ENCODE data around the gene SAMD1. TPM values are rescaled to one million over a fixed set of nuclear protein-coding genes. Genes with fewer than 3 reads are reported as not detected.

The SAMD1 gene
- total and polyA plus RNA-seq, 2 of the 8 experiments (the other 6 are each of a cell fraction or from before 2014, with no cell fraction given), result 40.0 to 100 TPM

DNA sequence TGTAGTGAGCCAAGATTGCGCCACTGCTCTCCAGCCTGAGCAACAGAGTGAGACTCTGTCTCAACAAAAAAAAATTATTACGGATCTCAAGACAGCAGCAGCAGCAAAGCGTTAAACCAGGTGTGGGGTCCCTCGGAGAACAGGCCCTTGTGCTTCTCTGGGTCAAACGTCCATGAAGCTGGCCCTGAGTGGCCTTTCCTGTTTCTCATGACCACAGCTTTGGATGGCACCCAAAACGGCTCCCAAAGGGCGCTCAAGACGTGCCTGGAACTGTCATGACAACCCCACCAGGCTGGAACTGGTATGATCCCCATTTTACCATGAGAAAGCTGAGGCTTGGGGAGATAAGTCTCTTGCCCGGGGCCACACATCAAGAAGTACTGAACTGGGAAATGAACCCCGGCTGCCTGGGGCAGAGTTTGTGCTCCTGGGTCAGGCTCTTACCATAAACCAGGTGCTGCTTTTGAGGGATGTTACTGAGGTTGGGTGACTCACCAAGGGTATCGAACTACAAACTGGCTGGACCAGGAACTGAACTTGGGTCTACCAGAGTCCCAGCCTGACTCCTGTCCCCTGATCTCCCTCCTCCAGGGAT is 11.6 kb upstream of the SAMD1 start:
- Histone ChIP-seq H3K18ac (ENCODE audit: extremely low read depth, low read length) (no peak overlapping the region), H3K4me3 (ENCODE audit: extremely low read depth in 1 of 4, insufficient read depth in 2 of 4, low read depth in 3 of 4, low read length in 4 of 4) (no peak overlapping the region), H2AK5ac (ENCODE audit: low read depth, low read length) (no peak overlapping the region), H4K91ac (replicated peaks; ENCODE audit: insufficient read length, low read length) (no peak overlapping the region), H2BK5ac (ENCODE audit: low read depth, low read length) (no peak overlapping the region), H4K8ac (ENCODE audit: extremely low read depth, insufficient read depth, low read length) (no peak overlapping the region), H3K9me3 (ENCODE audit: insufficient read depth in 2 of 2, low read depth in 1 of 2, low read length in 1 of 2) (no peaks in the 10 kb centered on the region), H3K56ac (replicated peaks; ENCODE audit: insufficient read length, low read depth, low read length) (no peak overlapping the region), H3K27me3 (replicated peaks in 1 of 4; ENCODE audit: control insufficient read depth in 3 of 4, extremely low read depth in 1 of 4, insufficient read depth in 3 of 4, low read length in 3 of 4) (no peaks in the 10 kb centered on the region), H3K4me1 (replicated peaks in 1 of 4; ENCODE audit: control insufficient read depth in 3 of 4, insufficient read depth in 4 of 4, low read length in 3 of 4) (no peaks in the 10 kb centered on the region), H3K36me3 (ENCODE audit: control insufficient read depth in 2 of 4, insufficient read depth in 4 of 4, low read length in 3 of 4) (no peaks in the 10 kb centered on the region), H2BK20ac (ENCODE audit: low read length) (no peak overlapping the region), H3K23ac (ENCODE audit: insufficient read length) (no peak overlapping the region), H3K4me2 (ENCODE audit: insufficient read depth in 1 of 2, low read depth in 2 of 2, low read length in 2 of 2) (no peak overlapping the region), H2BK12ac (ENCODE audit: low read depth, low read length) (no peak overlapping the region), H3K9ac (replicated peaks in 1 of 4; ENCODE audit: extremely low read depth in 1 of 4, low read depth in 3 of 4, low read length in 3 of 4) (no peak overlapping the region), H2BK120ac (replicated peaks; ENCODE audit: low read depth, low read length) (no peak overlapping the region), H3K79me1 (ENCODE audit: low read depth, low read length) (no peaks in the 10 kb centered on the region), H4K5ac (ENCODE audit: insufficient read length, low read depth, low read length) (no peak overlapping the region), H3K4ac (replicated peaks; ENCODE audit: insufficient read length, low read depth, low read length) (no peak overlapping the region), H3K14ac (ENCODE audit: insufficient read length) (no peak overlapping the region), H3K79me2 (ENCODE audit: control insufficient read depth in 1 of 2, insufficient read depth in 2 of 2, low read length in 2 of 2) (no peaks in the 10 kb centered on the region), H3K23me2 (ENCODE audit: low read depth, low read length) (no peaks in the 10 kb centered on the region), H3K27ac (ENCODE audit: low read depth, low read length) (no peak overlapping the region), H2AFZ (ENCODE audit: low read length) (no peak overlapping the region), H4K20me1 (replicated peaks in 1 of 2; ENCODE audit: control insufficient read depth in 1 of 2, insufficient read depth in 2 of 2, low read length in 2 of 2) (peaks cover 0 to 4% of the 10 kb centered on the region in 2 experiments), H2BK15ac (ENCODE audit: low read length) (no peak overlapping the region)
- TF ChIP-seq ASH2L (IDR thresholded peaks at IDR 0.05; ENCODE audit: low read length) (no peak), YY1 (IDR thresholded peaks at IDR 0.05; ENCODE audit: low read depth, low read length) (no peak), FOSL1 (IDR thresholded peaks at IDR 0.05; ENCODE audit: insufficient read depth, low read depth, low read length) (no peak), SUZ12 (IDR thresholded peaks at IDR 0.05; ENCODE audit: low read length) (no peak)
- ChIA-PET POLR2A (ENCODE audit: partially characterized antibody) (interaction anchor here (1.2 to 2.1 kb wide), 4 partner anchors 9 to 24 kb away, joined by 3 to 6 read pairs (median 4); a partner anchor contains a TSS), CTCF (ENCODE audit: partially characterized antibody) (interaction anchor here (0.6 to 5.3 kb wide), 7 partner anchors 8 to 48 kb away, joined by 3 to 40 read pairs (median 3); a partner anchor contains a TSS)
- 88% methylated on average over 11 of the region's 11 CpGs; no CpG with 5 or more reads in 1 of the 2 experiments for WGBS, 2 experiments (ENCODE audit: extremely low coverage in 1 of 2, insufficient coverage in 1 of 2, insufficient read length in 1 of 2, insufficient replicate concordance in 2 of 2, low coverage in 1 of 2, low lambda C conversion rate in 2 of 2, missing lambda C conversion rate in 1 of 2)
- DNase-seq (ENCODE audit: low read depth in 1 of 2, low spot score in 2 of 2), result no peak
- FAIRE-seq, result no peak
